HG02943 (cell line): ENCODE data around the gene COMT.

Experiments
- ATAC-seq: cut with Tn5 transposase; IDR thresholded peaks from one replicate; pipeline ENCODE4 v1.9.1; 2021; ENCODE audit warnings: mild to moderate bottlenecking, low read depth, moderate library complexity; ENCODE audit not compliant: unreplicated experiment

Gene COMT

DNA sequence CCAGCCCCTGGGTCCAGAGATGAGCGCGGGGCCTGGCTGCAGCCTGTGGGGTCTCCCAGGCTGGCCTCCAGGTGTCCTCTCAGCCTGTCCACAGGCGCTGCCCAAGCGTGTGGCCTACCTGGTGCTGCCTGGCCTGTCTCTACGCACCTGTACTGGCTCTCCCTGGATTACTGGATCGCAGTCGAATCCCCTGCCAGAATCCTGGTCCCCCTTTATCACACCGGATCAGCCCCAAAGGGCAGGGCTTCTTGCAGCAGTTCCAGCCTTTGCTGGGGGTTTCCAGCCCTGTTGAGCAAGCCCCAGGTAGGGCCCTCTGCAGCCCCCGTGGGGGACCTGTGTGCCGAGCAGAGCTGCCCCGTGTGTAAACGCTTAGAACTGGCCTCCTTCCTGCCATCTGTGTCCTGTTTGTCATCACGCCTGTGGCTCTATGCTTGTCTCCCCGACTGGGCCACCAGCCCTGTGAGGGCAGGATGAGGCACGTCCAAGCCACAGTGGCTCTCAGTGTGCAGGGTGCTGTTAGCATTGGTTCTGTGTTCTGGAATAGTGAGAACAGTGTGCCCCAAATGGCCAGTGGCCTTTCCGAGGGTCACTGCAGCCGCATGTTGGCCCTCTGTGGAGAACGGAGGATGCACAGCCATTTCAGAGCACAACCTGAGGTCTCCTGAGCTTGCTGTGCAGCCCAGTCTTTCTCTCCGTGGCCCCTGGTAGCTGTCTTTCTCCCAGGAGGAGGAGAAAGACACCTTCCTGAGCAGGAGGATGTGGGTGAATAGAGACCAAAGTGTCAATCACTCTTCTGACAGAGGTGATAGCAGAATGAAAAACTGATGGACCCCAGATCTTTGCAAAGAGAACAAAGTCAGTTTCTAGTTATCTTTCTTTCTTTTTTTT is 13.9 kb downstream of the COMT start:
- ATAC-seq, result no peak

DNA sequence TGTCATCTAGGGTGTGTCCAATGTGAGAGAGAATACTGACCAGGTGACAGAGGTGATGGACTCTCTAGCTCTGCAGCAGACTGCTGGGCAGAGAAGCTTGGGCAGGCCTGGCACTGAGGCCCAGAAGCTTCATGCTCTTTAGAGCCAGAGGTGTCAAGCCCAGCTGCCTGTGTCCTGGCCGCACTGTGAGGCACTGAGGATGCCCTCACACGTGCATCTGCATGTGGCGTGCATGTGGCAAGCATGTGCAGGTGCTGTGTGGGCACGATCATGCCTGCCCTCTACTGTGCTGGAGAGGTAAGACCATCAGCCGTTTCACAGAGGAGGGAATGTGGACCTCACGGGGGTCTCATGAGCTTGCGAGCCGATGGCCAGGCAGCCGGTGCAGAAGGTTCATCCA is 15.9 kb downstream of the COMT start:
- no peak for ATAC-seq

- ATAC-seq, result no peak
Observed at GRCh38 chr22:19958083-19959042, 16.8 kb downstream of the COMT start.

- no peak for ATAC-seq
Observed at GRCh38 chr22:19959043-19959586, 17.5 kb downstream of the COMT start.

DNA sequence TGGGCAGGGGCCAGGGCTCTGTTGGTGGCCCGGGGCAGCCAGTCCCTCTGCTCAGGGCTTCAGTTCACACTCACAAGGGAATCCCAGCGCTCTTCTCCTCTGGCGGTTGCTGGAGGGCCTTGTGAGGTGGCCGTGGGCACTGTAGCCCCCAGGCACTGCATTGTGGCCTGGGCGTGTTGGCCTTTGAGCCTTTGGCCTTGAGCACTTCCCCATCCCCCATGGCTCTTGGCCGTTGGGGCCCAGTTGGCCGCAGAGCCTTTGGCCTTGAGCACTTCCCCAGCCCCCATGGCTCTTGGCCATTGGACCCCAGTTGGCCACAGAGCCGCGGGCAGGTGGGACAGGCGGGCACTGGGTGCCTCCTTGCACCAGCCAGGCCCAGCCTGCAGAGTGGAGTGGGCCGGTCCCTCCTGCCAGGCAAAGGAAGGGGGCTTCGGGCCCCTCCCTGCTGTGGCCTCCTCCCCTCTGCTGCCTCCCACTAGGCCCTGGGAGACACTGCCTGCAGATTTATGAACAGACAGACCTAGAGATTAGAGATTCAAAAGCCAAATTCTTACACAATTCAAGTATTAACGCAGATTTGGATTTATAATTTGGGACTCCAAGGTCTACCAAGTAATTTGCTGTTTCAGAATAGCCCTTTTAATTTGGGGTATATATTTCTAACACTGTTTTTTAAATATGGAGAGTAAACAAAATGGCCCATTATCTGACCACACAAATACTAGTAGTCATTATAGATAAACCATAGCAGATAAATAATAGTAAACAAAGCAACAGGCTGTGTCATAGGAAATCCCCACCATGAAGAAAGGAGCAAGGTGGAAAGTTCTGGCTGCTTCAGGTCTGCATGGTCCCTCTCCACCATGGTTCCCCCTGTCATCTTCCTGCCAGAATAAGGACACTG is 18.3 kb downstream of the COMT start:
- ATAC-seq, result no peak

- no peak for ATAC-seq
Observed at GRCh38 chr22:19960491-19961200, 19.1 kb downstream of the COMT start.

GRCh38 chr22:19961201-19961580 is 19.6 kb downstream of the COMT start:
- no peak for ATAC-seq

DNA sequence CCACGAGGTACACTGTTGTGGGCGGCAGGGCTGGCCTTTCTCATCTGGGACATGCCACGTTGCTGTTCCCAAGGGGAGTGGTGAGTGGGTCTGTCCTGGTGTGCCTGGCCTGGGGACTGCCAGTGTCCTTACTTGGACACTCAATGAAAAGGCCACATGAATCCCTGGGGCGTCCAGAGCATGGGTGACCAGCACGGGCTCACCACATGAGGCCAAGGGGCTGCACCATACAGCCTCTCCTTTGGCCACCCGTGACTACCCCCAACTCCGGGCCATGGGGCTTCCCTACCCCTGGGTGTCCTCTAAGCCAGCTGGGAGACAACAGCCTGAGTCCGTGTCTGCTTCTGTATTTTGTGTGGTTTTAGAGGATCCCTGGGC is 20.3 kb downstream of the COMT start:
- ATAC-seq, result no peak

- ATAC-seq, result no peak
Observed at GRCh38 chr22:19962246-19962908, 20.8 kb downstream of the COMT start.

- no peak for ATAC-seq
Observed at GRCh38 chr22:19962909-19963806, 21.6 kb downstream of the COMT start.

- no peak for ATAC-seq
Observed at GRCh38 chr22:19963863-19964642, 22.5 kb downstream of the COMT start.

- no peak for ATAC-seq
Observed at GRCh38 chr22:19964701-19965386, 23.3 kb downstream of the COMT start.

- no peak for ATAC-seq
Observed at GRCh38 chr22:19965771-19966709, 24.5 kb downstream of the COMT start.

- ATAC-seq, result no peak
Observed at GRCh38 chr22:19966908-19967750, 25.6 kb downstream of the COMT start.
